Activated T-helper 9 cell treated with anti-CD3 and anti-CD28 coated beads, Interleukin-2, amount 50 U/mL, for 16 hours (primary cell): ENCODE data around the gene HERPUD2.
"Not testable (repeated sequence)": the region's sequence is repeated elsewhere in the genome, so short reads cannot be mapped to it uniquely, and the experiment has no call there.

Source experiments
- DNase-seq: peaks from one replicate; pipeline ENCODE4 v3.0.0-alpha.2; 2020; ENCODE audit warnings: low read depth

HERPUD2 gene

GRCh38 chr7:35714407-35714806, 19.5 kb upstream of the HERPUD2 start:
- no peak for DNase-seq

- DNase-seq: no peak
Measured at GRCh38 chr7:35712563-35713226, 17.8 kb upstream of the HERPUD2 start.

GRCh38 chr7:35707422-35707821, 12.5 kb upstream of the HERPUD2 start:
- no peak for DNase-seq

- no peak for DNase-seq
Measured at GRCh38 chr7:35705932-35706461, 11.1 kb upstream of the HERPUD2 start.

- no peak for DNase-seq
Measured at GRCh38 chr7:35704261-35704660, 9.3 kb upstream of the HERPUD2 start.

- DNase-seq: no peak
Measured at GRCh38 chr7:35702541-35702940, 7.6 kb upstream of the HERPUD2 start.

GRCh38 chr7:35701287-35701900, 6.5 kb upstream of the HERPUD2 start:
- no peak for DNase-seq

- DNase-seq: no peak
Measured at GRCh38 chr7:35700865-35701264, 5.9 kb upstream of the HERPUD2 start.

- no peak for DNase-seq
Measured at GRCh38 chr7:35700333-35700732, 5.4 kb upstream of the HERPUD2 start.

- no peak for DNase-seq
Measured at GRCh38 chr7:35699796-35700305, 4.9 kb upstream of the HERPUD2 start.

GRCh38 chr7:35698382-35698781, 3.4 kb upstream of the HERPUD2 start:
- DNase-seq: not testable (repeated sequence)

GRCh38 chr7:35697414-35698175, 2.7 kb upstream of the HERPUD2 start:
- DNase-seq: no peak

- DNase-seq: no peak
Measured at GRCh38 chr7:35695987-35696386, 1.1 kb upstream of the HERPUD2 start.

- DNase-seq: peak; percentile 8
Measured at GRCh38 chr7:35695473-35695850, 527 bp upstream of the HERPUD2 start.

- DNase-seq: peak; percentile 7
Measured at GRCh38 chr7:35694161-35694783, 663 bp downstream of the HERPUD2 start.

GRCh38 chr7:35691827-35692307, 3.1 kb downstream of the HERPUD2 start:
- peak; percentile 15 for DNase-seq

GRCh38 chr7:35691366-35691765, 3.6 kb downstream of the HERPUD2 start:
- no peak for DNase-seq

- DNase-seq: not testable (repeated sequence)
Measured at GRCh38 chr7:35690614-35691013, 4.3 kb downstream of the HERPUD2 start.

GRCh38 chr7:35685781-35686180, 9.2 kb downstream of the HERPUD2 start:
- DNase-seq: no peak

- DNase-seq: no peak
Measured at GRCh38 chr7:35681231-35682029, 13.5 kb downstream of the HERPUD2 start.

GRCh38 chr7:35680403-35681013, 14.4 kb downstream of the HERPUD2 start:
- DNase-seq: no peak
